ENCODE measurements around the gene TRIM17.

Gene TRIM17

DNA sequence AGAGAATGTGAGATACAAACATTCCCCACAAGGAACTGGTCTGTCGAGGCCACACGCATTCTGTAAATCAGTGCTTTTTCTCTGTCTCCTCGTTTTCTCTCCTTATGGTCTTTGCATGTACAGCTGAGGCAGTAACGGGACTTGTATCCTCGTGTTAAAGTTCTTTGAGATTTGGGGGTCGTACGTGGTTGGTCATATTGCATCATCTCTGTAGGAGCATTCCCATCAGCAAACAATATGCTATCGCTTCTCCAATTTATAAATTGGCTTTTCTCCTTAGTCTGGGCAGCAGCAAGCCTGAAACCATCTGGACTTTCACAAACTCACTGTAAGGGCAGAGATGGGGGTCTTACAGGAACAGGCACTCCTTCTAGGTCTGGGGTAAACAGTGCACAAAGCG lies 13.0 kb upstream of the TRIM17 start:
- Histone ChIP-seq H3K4me1 (ENCODE audit: control insufficient read depth, insufficient read depth, low read length) (no peaks in the 10 kb centered on the region), H3K36me3 (ENCODE audit: control insufficient read depth in 2 of 2, insufficient read depth in 2 of 2, low read length in 2 of 2) (no peaks in the 10 kb centered on the region), H3K9ac (ENCODE audit: low read length in 2 of 2) (no peak overlapping the region), H3K4me3 (ENCODE audit: low read length in 2 of 2) (no peak overlapping the region), H3K27ac (ENCODE audit: low read length) (no peak overlapping the region), H3K9me3 (ENCODE audit: control insufficient read depth in 2 of 2, low read length in 2 of 2) (no peaks in the 10 kb centered on the region), H3K27me3 (ENCODE audit: control insufficient read depth in 1 of 2, insufficient read depth in 2 of 2, low read length in 2 of 2) (peaks cover 15 to 19% of the 10 kb centered on the region in 2 donors)

DNA sequence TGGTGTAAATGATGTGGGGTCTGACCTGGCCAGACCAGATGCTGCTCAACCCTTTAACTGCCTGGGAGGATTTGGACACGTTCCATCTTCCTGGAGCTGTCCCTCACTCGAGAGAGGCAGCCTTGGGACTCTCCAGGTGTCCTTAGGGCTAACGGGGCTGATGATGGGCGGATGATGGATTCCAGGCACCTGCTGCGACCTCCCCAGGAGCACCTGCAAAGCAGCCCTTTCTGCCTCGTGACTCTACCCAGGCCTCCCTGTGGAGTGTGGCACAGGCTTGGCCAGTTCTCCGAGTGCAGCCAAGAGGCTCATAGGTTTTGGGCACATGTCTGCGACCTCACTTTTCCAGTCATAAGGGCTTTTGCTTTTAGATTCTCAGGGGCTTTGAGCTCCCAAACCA lies 12.3 kb upstream of the TRIM17 start:
- H3K27me3 ChIP-seq (ENCODE audit: control insufficient read depth in 1 of 2, insufficient read depth in 2 of 2, low read length in 2 of 2): peaks cover 15 to 16% of the 10 kb centered on the region in 2 donors
- H3K27ac ChIP-seq (ENCODE audit: low read length): no peak overlapping the region
- H3K9ac ChIP-seq (ENCODE audit: low read length in 2 of 2): no peak overlapping the region
- H3K4me3 ChIP-seq (ENCODE audit: low read length in 2 of 2): no peak overlapping the region
- no peaks in the 10 kb centered on the region for H3K36me3 ChIP-seq (ENCODE audit: control insufficient read depth in 2 of 2, insufficient read depth in 2 of 2, low read length in 2 of 2)
- no peaks in the 10 kb centered on the region for H3K4me1 ChIP-seq (ENCODE audit: control insufficient read depth, insufficient read depth, low read length)
- H3K9me3 ChIP-seq (ENCODE audit: control insufficient read depth in 2 of 2, low read length in 2 of 2): no peaks in the 10 kb centered on the region

DNA sequence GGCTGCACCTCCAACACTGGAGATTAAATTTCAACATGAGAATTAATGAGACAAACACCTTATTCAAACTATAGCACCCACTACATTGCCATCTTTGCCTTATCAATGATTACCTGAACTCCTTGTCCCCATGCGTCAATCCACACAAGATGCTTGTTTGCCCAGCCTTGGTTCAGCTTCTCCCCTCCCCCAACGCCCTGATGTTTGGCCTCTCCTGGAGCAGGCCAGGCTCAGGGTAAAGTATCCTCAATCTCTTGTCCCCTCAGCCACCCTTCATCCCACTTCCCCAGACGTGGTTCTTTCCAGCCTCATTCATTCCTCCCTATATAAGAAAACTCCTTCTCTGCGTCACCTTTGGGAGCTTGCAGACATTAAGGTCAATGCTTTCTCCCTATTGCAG lies 11.8 kb upstream of the TRIM17 start:
- no peak overlapping the region for H3K9ac ChIP-seq (ENCODE audit: low read length in 2 of 2)

DNA sequence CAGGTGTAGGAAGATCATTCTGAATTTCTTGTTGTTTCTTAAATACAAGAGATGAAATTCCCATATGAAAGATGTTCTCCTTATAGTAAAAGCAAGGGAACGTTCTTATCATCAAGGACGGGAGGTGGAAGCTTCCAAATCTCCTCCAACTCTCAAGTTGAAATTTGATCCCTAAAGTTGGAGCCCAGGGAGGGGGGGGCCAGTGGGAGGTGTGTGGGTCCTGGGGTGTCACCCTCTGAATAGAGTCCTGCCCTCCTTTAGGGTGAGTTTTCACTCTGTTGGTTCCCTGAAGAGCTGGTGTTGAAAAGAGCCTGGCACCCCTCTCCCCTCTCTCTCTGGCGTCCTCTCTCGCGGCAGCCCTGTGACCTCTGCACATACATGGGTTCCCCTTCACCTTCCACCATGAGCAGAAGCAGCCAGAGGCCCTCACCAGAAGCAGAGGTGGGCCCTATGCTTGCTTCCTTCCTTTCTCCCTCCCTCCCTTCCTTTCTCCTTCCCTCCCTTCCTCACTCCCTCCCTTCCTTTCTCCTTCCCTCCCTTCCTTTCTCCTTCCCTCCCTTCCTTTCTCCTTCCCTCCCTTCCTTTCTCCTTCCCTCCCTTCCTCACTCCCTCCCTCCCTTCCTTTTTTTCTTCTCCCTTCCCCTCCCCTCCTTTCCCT lies 10.0 kb upstream of the TRIM17 start:
- no peak overlapping the region for H3K9ac ChIP-seq (ENCODE audit: low read length in 2 of 2)
- H3K27ac ChIP-seq (ENCODE audit: low read length): no peak overlapping the region
- H3K4me3 ChIP-seq (ENCODE audit: low read length in 2 of 2): no peak overlapping the region
- no peaks in the 10 kb centered on the region for H3K9me3 ChIP-seq (ENCODE audit: control insufficient read depth in 2 of 2, low read length in 2 of 2)
- no peaks in the 10 kb centered on the region for H3K4me1 ChIP-seq (ENCODE audit: control insufficient read depth, insufficient read depth, low read length)
- peaks cover 17 to 20% of the 10 kb centered on the region in 2 donors for H3K27me3 ChIP-seq (ENCODE audit: control insufficient read depth in 1 of 2, insufficient read depth in 2 of 2, low read length in 2 of 2)
- no peaks in the 10 kb centered on the region for H3K36me3 ChIP-seq (ENCODE audit: control insufficient read depth in 2 of 2, insufficient read depth in 2 of 2, low read length in 2 of 2)

More for the DNA sequence above, 11.8 kb upstream of the TRIM17 start:
- Histone ChIP-seq H3K4me3 (ENCODE audit: low read length in 2 of 2) (no peak overlapping the region), H3K27me3 (ENCODE audit: control insufficient read depth in 1 of 2, insufficient read depth in 2 of 2, low read length in 2 of 2) (peaks cover 15 to 16% of the 10 kb centered on the region in 2 donors), H3K36me3 (ENCODE audit: control insufficient read depth in 2 of 2, insufficient read depth in 2 of 2, low read length in 2 of 2) (no peaks in the 10 kb centered on the region), H3K9me3 (ENCODE audit: control insufficient read depth in 2 of 2, low read length in 2 of 2) (no peaks in the 10 kb centered on the region), H3K27ac (ENCODE audit: low read length) (no peak overlapping the region), H3K4me1 (ENCODE audit: control insufficient read depth, insufficient read depth, low read length) (no peaks in the 10 kb centered on the region)

DNA sequence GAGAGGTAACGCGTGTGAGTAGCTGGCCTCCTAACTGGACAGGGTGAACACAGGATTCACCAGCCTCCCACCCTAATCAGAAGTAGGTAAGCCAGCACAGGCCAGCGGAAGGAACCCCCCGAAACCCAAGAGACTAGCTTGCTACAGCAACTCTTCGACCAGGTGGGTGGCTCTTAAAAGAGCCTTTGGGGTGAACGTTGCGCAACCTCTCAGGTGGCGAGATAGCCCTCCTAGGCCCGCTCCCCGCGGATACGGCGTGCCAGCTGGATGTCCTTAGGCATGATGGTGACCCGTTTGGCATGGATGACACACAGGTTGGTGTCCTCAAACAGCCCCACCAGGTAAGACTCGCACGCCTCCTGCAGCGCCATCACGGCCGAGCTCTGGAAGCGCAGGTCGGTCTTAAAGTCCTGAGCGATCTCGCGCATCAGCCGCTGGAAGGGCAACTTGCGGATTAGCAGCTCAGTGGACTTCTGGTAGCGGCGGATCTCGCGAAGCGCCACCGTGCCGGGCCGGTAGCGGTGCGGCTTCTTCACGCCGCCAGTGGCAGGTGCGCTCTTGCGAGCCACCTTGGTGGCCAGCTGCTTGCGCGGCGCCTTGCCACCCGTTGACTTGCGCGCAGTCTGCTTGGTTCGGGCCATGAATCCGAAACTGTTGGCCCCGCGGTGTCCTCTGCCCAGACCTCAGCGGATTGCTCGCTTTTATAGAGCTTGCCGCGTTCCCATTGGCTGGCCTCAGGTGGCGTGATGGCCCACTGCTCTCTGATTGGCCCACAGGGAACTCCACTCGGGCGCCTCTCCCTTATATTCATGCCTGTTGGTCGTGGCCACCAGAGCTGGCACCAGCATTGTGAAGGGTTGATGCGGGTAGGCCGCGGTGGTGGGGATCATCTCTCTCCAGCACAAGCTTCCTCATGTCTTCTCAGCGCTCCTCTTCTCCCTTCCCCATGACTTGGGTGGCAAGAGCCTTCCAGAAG lies 8.3 kb upstream of the TRIM17 start:
- Histone ChIP-seq H3K4me3 (ENCODE audit: low read length in 2 of 2) (no peak overlapping the region), H3K27me3 (ENCODE audit: control insufficient read depth in 1 of 2, insufficient read depth in 2 of 2, low read length in 2 of 2) (peaks cover 16 to 20% of the 10 kb centered on the region in 2 donors), H3K9me3 (ENCODE audit: control insufficient read depth in 2 of 2, low read length in 2 of 2) (no peaks in the 10 kb centered on the region), H3K36me3 (ENCODE audit: control insufficient read depth in 2 of 2, insufficient read depth in 2 of 2, low read length in 2 of 2) (no peaks in the 10 kb centered on the region), H3K9ac (ENCODE audit: low read length in 2 of 2) (no peak overlapping the region), H3K4me1 (ENCODE audit: control insufficient read depth, insufficient read depth, low read length) (no peaks in the 10 kb centered on the region), H3K27ac (ENCODE audit: low read length) (no peak overlapping the region)

DNA sequence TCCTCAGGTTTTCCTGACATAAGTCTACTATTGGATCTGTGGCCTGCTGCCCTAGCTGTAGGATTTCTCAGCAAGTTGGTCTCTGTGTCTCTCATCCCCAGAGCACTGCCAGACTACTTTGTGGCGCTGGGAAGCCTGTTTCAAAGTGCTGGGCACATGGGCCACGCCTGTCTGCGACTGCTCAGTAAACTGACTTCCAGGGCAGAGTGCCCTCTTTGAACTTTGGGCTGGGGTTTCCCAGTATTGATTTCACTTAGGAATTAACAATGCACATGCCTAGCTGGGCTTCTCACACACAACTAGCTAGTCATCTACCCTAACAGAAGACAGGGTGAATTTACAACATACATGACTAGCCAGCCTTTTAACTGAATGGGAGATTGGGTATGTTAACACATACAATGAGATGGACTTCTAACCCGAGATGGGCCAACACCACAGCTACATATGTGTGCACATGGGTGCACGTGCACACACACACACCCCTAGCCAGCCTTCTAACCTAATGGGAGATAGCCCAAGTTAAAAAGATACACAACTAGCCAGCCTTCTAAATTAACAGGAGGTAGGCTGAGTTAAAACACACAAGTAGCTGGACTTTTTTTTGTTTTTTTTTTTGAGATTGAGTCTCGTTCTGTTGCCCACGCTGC lies 6.9 kb upstream of the TRIM17 start:
- Histone ChIP-seq H3K27me3 (ENCODE audit: control insufficient read depth in 1 of 2, insufficient read depth in 2 of 2, low read length in 2 of 2) (peaks cover 8 to 13% of the 10 kb centered on the region in 2 donors), H3K27ac (ENCODE audit: low read length) (no peak overlapping the region), H3K4me1 (ENCODE audit: control insufficient read depth, insufficient read depth, low read length) (no peaks in the 10 kb centered on the region), H3K4me3 (ENCODE audit: low read length in 2 of 2) (no peak overlapping the region), H3K9me3 (ENCODE audit: control insufficient read depth in 2 of 2, low read length in 2 of 2) (no peaks in the 10 kb centered on the region), H3K9ac (ENCODE audit: low read length in 2 of 2) (no peak overlapping the region), H3K36me3 (ENCODE audit: control insufficient read depth in 2 of 2, insufficient read depth in 2 of 2, low read length in 2 of 2) (no peaks in the 10 kb centered on the region)

DNA sequence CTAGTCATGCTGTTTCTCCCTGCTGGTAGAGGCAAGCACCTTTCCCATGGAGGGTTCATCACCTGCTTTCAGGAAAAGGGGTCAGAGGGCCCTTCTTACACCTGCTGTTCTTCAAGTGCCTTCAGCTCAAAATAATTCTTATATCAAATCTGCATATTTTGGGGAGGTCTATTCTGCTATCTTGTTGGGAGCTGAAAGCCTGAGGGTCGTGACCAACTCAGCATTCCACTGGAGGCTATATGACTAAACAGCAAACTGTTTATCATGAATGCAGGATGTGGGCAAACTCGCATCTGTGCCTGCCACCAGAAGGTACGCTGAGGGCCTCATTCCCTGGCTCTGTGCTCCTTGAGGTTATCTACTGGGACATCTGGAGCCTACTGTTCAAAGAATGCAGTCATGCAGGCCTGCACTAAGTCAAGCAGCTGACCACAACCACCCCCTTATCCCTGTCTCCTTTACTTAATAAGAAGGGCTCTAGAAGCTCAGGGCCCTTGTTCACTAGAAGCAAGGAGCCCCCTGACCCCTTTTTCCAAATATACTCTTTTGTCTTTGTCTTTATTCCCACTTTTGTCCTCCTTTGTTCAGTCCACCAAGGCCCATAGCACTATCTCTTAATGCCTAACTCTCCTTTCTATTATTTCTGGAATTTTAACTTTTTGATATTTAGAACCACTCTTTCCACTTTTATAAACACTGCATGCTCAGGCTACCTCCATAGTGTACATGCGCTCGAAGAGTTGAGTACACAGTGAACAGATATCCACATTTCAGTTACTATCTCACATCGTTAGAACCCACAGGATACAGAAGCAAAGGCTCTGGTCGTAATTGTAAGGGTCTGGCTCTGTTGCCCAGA lies 4.5 kb upstream of the TRIM17 start:
- Histone ChIP-seq H3K9me3 (ENCODE audit: control insufficient read depth in 2 of 2, low read length in 2 of 2) (no peaks in the 10 kb centered on the region), H3K36me3 (ENCODE audit: control insufficient read depth in 2 of 2, insufficient read depth in 2 of 2, low read length in 2 of 2) (no peaks in the 10 kb centered on the region), H3K27me3 (ENCODE audit: control insufficient read depth in 1 of 2, insufficient read depth in 2 of 2, low read length in 2 of 2) (peaks cover 23 to 25% of the 10 kb centered on the region in 2 donors), H3K4me1 (ENCODE audit: control insufficient read depth, insufficient read depth, low read length) (peaks cover 5% of the 10 kb centered on the region), H3K27ac (ENCODE audit: low read length) (no peak overlapping the region), H3K9ac (ENCODE audit: low read length in 2 of 2) (no peak overlapping the region), H3K4me3 (ENCODE audit: low read length in 2 of 2) (no peak overlapping the region)

DNA sequence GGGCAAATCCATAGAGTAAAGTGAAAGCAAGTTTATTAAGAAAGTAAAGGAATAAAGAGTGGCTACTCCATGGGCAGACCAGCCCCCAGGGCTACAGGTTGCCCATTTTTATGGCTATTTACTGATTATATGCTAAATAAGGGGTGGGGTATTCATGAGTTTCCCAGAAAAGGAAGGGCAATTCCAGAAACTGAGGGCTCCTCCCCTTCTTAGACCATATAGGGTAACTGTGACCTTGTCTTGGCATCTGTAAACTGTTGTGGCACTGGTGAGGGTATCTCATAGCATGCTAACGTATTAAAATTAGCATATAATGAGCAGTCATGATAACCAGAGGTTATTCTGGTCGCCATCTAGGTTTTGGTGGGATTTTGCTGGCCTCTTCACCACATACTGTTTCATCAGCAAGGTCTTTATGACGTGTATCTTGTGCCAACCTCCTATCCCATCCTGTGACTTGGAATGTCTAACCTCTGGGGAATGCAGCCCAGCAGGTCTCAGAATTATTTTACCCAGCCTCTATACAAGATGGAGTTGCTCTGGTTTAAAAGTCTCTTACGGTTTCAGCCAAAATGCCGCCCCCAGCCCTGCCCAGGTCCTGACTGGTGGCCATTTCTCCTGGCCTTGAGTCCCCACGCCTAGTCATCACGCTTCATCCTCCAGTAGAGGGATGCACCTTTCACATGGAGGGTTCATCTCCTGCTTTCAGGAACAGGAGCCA lies 982 bp upstream of the TRIM17 start:
- H3K9me3 ChIP-seq (ENCODE audit: control insufficient read depth in 2 of 2, low read length in 2 of 2): no peaks in the 10 kb centered on the region
- H3K4me3 ChIP-seq (ENCODE audit: low read length in 2 of 2): no peak overlapping the region
- no peaks in the 10 kb centered on the region for H3K36me3 ChIP-seq (ENCODE audit: control insufficient read depth in 2 of 2, insufficient read depth in 2 of 2, low read length in 2 of 2)
- no peak overlapping the region for H3K27ac ChIP-seq (ENCODE audit: low read length)
- H3K9ac ChIP-seq (ENCODE audit: low read length in 2 of 2): no peak overlapping the region
- H3K4me1 ChIP-seq (ENCODE audit: control insufficient read depth, insufficient read depth, low read length): peaks cover 10% of the 10 kb centered on the region
- H3K27me3 ChIP-seq (ENCODE audit: control insufficient read depth in 1 of 2, insufficient read depth in 2 of 2, low read length in 2 of 2): peaks cover 39 to 40% of the 10 kb centered on the region in 2 donors

DNA sequence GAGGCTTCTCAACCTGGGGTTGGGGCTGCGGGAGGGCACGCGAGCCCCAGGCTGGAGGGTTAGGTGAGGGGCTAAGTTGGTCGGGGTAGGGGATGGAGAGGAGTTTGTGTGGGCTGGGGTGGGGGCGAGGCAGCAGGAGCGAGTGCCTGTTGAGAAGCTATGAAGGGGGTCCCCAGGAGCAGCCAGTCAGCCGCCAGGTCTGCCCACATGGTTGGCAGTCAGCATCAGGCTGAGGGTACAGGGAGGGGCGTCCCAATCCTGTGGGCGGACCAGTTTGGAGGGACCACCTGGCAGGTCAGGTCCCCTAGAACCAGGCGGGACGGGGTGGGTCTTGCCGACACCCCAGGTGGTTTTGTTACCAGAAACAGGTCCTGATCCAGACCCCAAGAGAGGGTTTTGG lies 400 bp upstream of the TRIM17 start:
- Histone ChIP-seq H3K36me3 (ENCODE audit: control insufficient read depth in 2 of 2, insufficient read depth in 2 of 2, low read length in 2 of 2) (no peaks in the 10 kb centered on the region), H3K27me3 (ENCODE audit: control insufficient read depth in 1 of 2, insufficient read depth in 2 of 2, low read length in 2 of 2) (peaks cover 37% of the 10 kb centered on the region in 2 donors), H3K9ac (ENCODE audit: low read length in 2 of 2) (no peak overlapping the region), H3K27ac (ENCODE audit: low read length) (no peak overlapping the region), H3K4me1 (ENCODE audit: control insufficient read depth, insufficient read depth, low read length) (peaks cover 10% of the 10 kb centered on the region), H3K9me3 (ENCODE audit: control insufficient read depth in 2 of 2, low read length in 2 of 2) (no peaks in the 10 kb centered on the region), H3K4me3 (ENCODE audit: low read length in 2 of 2) (no peak overlapping the region)
